Esophagus muscularis mucosa (tissue), 3 donors: ENCODE results near the gene C7.

ENCODE experiments used
- POLR2AphosphoS5 ChIP-seq, 2 donors: sonication (generic); formaldehyde crosslinking; IDR thresholded peaks; one replicate each; pipeline ENCODE4 v1.6.1; 2017; ENCODE audit warnings: antibody characterized with exemption in 2 of 2
- TF ChIP-seq, protein P1 (sequence below), 3 experiments: fragments of 200-600 bp in 2 of 3; fragments of 450-650 bp in 1 of 3; sonication (generic) in 2 of 3; IDR thresholded peaks; one replicate each; pipeline ENCODE4 v1.5.1; 2017 to 2019; ENCODE audit warnings: antibody characterized with exemption in 3 of 3, mild to moderate bottlenecking in 2 of 3, moderate library complexity in 1 of 3

DNA sequence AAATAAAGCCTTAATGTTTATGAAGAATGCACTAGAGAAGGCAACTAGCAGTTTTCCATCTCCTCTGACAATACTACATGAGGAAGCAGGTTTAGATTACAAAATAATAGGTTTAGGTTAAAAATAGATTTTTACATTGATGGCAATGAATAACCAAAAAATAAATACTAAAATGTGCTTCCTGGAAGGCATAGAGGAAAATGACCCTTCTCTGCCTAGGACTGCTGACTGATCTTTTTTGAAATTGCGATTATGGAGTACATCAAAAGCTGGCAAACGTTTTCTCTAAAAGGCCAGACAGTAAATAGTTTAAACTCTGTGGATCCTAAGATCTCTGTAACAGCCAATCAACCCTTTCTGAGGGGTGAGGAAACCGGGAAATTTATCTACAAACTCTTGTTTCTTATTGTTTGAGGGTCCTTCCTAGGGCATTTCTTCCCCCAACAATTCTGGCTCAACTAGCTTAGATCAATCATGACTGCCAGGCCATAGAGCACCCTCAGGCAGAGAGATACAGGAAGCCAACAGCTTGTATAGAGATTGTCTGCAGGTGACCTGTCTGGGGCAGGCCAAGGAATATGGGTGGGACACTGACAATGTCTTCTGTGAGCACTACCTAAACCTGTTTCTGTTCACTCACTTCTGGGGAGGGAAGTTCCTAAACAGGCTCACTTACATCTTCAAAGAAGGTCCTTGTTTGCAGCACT, 94.5 kb downstream of the C7 start:
- TF ChIP-seq POLR2AphosphoS5 (IDR thresholded peaks at IDR 0.05) = no peak
- TF ChIP-seq, protein P1, sequence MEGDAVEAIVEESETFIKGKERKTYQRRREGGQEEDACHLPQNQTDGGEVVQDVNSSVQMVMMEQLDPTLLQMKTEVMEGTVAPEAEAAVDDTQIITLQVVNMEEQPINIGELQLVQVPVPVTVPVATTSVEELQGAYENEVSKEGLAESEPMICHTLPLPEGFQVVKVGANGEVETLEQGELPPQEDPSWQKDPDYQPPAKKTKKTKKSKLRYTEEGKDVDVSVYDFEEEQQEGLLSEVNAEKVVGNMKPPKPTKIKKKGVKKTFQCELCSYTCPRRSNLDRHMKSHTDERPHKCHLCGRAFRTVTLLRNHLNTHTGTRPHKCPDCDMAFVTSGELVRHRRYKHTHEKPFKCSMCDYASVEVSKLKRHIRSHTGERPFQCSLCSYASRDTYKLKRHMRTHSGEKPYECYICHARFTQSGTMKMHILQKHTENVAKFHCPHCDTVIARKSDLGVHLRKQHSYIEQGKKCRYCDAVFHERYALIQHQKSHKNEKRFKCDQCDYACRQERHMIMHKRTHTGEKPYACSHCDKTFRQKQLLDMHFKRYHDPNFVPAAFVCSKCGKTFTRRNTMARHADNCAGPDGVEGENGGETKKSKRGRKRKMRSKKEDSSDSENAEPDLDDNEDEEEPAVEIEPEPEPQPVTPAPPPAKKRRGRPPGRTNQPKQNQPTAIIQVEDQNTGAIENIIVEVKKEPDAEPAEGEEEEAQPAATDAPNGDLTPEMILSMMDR (IDR thresholded peaks at IDR 0.05) = no peak
